ENCODE measurements around the gene THSD4. TPM values are rescaled to one million over a fixed set of nuclear protein-coding genes. Genes with fewer than 3 reads are reported as not detected.

Gene THSD4
- total RNA-seq, 1 experiment from 2014 or later, result 29.0 TPM

GRCh38 chr15:71312194-71312708 is 197.0 kb downstream of the THSD4 start:
- intact Hi-C loops (cut with micrococcal nuclease), result no loop called here
- BruUV-seq (replicated peaks), result no TSS peak
- CTCF ChIA-PET, result no interaction called here

GRCh38 chr15:71312731-71313460 is 197.6 kb downstream of the THSD4 start:
- no peaks in the 10 kb centered on the region for H3K4me1 ChIP-seq (ENCODE audit: insufficient read depth, low read length)
- ChIA-PET POLR2A (ENCODE audit: unreplicated experiment) (no interaction called here), CTCF (no interaction called here)
- intact Hi-C loops (cut with micrococcal nuclease), result no loop called here
- no peaks in the 10 kb centered on the region for H4K20me1 ChIP-seq (ENCODE audit: low read length)
- ATAC-seq (no peak), DNase-seq (no peak)
- H3K4me2 ChIP-seq (ENCODE audit: low read length), result no peak overlapping the region
- H2AFZ ChIP-seq (ENCODE audit: low read length), result no peak overlapping the region
- H3K79me2 ChIP-seq (ENCODE audit: low read length), result no peaks in the 10 kb centered on the region
- no peaks in the 10 kb centered on the region for H3F3A ChIP-seq (ENCODE audit: low read length, unreplicated experiment)
- H3K27ac ChIP-seq (ENCODE audit: low read length), result no peak overlapping the region
- no peak overlapping the region for H3K4me3 ChIP-seq (ENCODE audit: low read length)
- H3K9ac ChIP-seq (ENCODE audit: low read length), result no peak overlapping the region
- H3K9me3 ChIP-seq (ENCODE audit: low read length), result no peaks in the 10 kb centered on the region
- H3K36me3 ChIP-seq (ENCODE audit: low read depth, low read length), result peaks cover 21% of the 10 kb centered on the region
- H3K27me3 ChIP-seq (ENCODE audit: low read length), result no peaks in the 10 kb centered on the region
- BruUV-seq (replicated peaks), result no TSS peak
- no peaks in the 10 kb centered on the region for H3K9me2 ChIP-seq (replicated peaks; ENCODE audit: low read length)
- TF ChIP-seq EZH2phosphoT487 (IDR thresholded peaks at IDR 0.05; ENCODE audit: borderline replicate concordance, low read length) (no peak), EZH2 (IDR thresholded peaks at IDR 0.05; ENCODE audit: low read length, unreplicated experiment) (no peak), CTCF (conservative IDR thresholded peaks at IDR 0.05; ENCODE audit: low read depth, low read length) (no peak)

More at GRCh38 chr15:71312194-71312708, 197.0 kb downstream of the THSD4 start:
- Histone ChIP-seq H3K4me3 (ENCODE audit: low read length) (no peak overlapping the region), H3K4me2 (ENCODE audit: low read length) (no peak overlapping the region), H3K27ac (ENCODE audit: low read length) (no peak overlapping the region), H4K20me1 (ENCODE audit: low read length) (no peaks in the 10 kb centered on the region), H3K9ac (ENCODE audit: low read length) (no peak overlapping the region), H3F3A (ENCODE audit: low read length, unreplicated experiment) (no peaks in the 10 kb centered on the region), H3K79me2 (ENCODE audit: low read length) (no peaks in the 10 kb centered on the region), H2AFZ (ENCODE audit: low read length) (no peak overlapping the region), H3K9me2 (replicated peaks; ENCODE audit: low read length) (no peaks in the 10 kb centered on the region), H3K27me3 (ENCODE audit: low read length) (no peaks in the 10 kb centered on the region), H3K9me3 (ENCODE audit: low read length) (no peaks in the 10 kb centered on the region), H3K36me3 (ENCODE audit: low read depth, low read length) (peaks cover 19% of the 10 kb centered on the region), H3K4me1 (ENCODE audit: insufficient read depth, low read length) (no peaks in the 10 kb centered on the region)
- TF ChIP-seq EZH2phosphoT487 (IDR thresholded peaks at IDR 0.05; ENCODE audit: borderline replicate concordance, low read length), result no peak
- TF ChIP-seq EZH2 (IDR thresholded peaks at IDR 0.05; ENCODE audit: low read length, unreplicated experiment), result no peak
- POLR2A ChIA-PET (ENCODE audit: unreplicated experiment), result no interaction called here
- ATAC-seq, result no peak
- no peak for DNase-seq

GRCh38 chr15:71313806-71314205 is 198.5 kb downstream of the THSD4 start:
- no peaks in the 10 kb centered on the region for H4K20me1 ChIP-seq (ENCODE audit: low read length)
- no peaks in the 10 kb centered on the region for H3F3A ChIP-seq (ENCODE audit: low read length, unreplicated experiment)
- no peaks in the 10 kb centered on the region for H3K4me1 ChIP-seq (ENCODE audit: insufficient read depth, low read length)
- H3K4me3 ChIP-seq (ENCODE audit: low read length), result no peak overlapping the region
- TF ChIP-seq EZH2phosphoT487 (IDR thresholded peaks at IDR 0.05; ENCODE audit: borderline replicate concordance, low read length) (no peak), CTCF (conservative IDR thresholded peaks at IDR 0.05; ENCODE audit: low read depth, low read length) (no peak), EZH2 (IDR thresholded peaks at IDR 0.05; ENCODE audit: low read length, unreplicated experiment) (no peak)
- no peak overlapping the region for H3K4me2 ChIP-seq (ENCODE audit: low read length)
- DNase-seq (no peak), ATAC-seq (no peak)
- H3K79me2 ChIP-seq (ENCODE audit: low read length), result no peaks in the 10 kb centered on the region
- intact Hi-C loops (cut with micrococcal nuclease), result no loop called here
- H3K36me3 ChIP-seq (ENCODE audit: low read depth, low read length), result peaks cover 20% of the 10 kb centered on the region
- no TSS peak for BruUV-seq (replicated peaks)
- ChIA-PET CTCF (no interaction called here), POLR2A (ENCODE audit: unreplicated experiment) (no interaction called here)
- no peak overlapping the region for H3K27ac ChIP-seq (ENCODE audit: low read length)
- no peak overlapping the region for H2AFZ ChIP-seq (ENCODE audit: low read length)
- no peaks in the 10 kb centered on the region for H3K9me2 ChIP-seq (replicated peaks; ENCODE audit: low read length)
- H3K9me3 ChIP-seq (ENCODE audit: low read length), result no peaks in the 10 kb centered on the region
- no peak overlapping the region for H3K9ac ChIP-seq (ENCODE audit: low read length)
- H3K27me3 ChIP-seq (ENCODE audit: low read length), result no peaks in the 10 kb centered on the region
